CD4-positive, alpha-beta T cell treated with Interleukin-4 for 4 hours (primary cell): ENCODE measurements around the gene NXPH3.
"Not testable (repeated sequence)": the region's sequence is repeated elsewhere in the genome, so short reads cannot be mapped to it uniquely, and the experiment has no call there.

Source experiments
- DNase-seq: peaks from one replicate; pipeline ENCODE4 v3.0.0-alpha.2; 2020

NXPH3 gene

DNA sequence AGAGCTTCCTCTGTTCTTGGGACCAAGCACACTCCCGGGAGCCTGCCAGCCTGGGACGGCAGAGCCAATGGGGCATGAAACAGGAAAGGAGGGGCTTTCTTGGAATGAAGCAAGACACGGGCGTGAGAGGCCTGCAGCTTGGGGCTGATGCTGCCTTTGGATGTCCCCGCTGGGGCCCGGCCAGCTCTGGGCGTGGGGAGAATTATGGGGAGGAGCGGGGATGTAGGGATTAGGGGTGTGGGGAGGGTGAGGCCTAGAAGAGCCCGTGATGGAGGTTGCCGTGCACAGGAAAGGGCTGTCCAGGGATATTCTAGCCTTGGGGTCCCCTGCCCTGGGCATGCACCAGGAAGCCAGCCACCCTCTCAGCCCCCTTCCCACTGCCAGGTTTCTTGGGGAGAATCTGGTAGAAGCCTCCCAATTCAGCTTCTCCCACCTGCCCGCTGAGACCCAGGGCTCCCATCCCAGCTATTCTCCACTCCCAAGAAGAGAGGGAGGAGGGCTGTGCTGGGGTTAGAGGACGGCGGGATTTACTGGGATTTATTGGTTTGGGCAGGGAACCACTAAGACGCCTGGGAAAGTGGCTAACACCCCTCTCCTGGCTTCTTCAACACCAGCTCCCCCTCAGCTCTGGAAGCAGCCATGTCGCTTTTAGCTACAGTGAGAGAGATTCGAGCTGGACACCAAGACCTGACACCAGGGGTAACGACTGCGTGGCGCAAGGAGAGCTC, 20.0 kb upstream of the NXPH3 start:
- DNase-seq = no peak

DNA sequence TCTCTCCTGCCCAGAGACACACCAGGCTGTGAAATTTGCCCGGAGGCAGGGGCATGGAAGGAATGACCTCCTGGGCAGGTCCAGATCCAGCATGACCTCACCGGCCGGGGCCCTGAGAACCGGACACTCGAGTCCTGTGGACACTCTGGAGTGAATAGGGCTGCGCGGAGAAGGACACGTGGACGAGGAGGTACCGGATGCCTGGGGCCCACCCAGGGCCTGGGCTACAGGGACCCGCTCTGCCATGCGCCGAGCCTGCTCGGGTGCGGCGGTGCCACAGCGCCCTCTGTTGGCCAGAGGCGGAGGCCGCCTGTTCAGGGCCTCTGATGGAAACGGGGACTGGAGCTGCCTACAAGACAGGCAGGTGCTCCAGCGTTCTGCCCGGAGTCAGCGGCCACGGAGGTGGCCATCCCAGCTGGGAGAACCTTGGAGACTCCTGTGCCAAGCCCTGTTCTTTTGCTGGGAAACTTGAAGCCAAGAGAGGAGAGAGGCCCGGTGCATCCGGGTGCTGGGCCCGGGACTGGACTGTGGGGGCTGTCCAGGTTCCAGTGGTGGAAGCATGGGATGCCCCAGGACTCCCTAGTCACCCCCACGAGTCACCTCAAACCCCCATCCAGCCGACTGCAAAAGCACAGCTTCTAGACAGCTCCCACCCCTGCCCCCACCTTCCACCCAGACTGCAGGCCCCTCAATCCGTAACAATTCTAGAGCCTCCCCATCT, 19.3 kb upstream of the NXPH3 start:
- DNase-seq = peak; percentile 72

DNA sequence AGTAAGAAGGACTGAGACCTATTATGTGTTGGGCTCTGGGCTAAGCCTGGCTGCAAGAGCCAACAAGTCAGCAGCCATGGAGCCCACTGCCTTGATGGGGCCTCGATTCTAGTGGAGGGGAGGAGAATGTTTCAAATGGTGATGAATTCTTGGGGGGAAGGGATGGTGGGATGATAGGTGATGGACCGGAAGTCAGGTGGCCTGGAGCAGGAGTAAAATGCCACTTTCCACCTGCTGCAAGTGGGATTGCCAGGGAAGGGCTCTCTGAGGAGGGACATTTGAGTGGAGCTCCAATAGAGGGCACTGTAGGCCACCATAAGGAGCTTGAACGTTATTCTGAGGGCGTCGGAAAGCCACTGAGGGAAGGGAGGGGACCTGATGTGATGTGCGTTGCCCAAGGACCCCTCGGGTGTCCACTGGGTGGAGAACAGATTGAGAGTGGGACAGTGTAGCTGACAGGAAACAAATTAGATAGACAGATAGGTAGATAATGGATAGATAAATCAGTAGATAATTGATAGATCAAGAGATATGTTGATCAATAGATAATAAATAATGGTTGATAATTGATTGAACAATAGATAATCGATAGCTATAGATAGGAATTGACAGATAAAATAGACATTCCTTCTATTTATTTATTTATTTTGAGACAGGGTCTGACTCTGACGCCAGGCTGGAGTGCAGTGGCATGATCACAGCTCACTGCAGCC, 18.2 kb upstream of the NXPH3 start:
- DNase-seq = peak; percentile 34

DNA sequence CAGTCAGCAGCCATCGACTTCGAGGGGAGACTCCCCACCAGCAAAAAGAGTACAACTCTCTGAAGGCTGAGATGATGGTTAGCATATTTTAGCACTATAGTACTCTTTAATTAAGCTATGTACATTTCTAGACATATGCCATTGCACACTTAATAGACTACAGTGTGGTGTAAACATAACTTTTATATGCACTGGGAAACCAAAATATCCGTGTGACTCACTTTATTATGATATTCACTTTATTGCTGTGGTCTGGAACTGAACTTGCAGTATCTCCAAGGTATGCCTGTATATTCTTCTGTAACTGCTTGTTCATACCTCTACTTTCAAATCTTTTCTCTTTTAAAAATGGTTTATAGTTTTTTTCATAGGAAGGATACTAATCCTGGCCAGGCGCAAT, 11.0 kb upstream of the NXPH3 start:
- no peak for DNase-seq

DNA sequence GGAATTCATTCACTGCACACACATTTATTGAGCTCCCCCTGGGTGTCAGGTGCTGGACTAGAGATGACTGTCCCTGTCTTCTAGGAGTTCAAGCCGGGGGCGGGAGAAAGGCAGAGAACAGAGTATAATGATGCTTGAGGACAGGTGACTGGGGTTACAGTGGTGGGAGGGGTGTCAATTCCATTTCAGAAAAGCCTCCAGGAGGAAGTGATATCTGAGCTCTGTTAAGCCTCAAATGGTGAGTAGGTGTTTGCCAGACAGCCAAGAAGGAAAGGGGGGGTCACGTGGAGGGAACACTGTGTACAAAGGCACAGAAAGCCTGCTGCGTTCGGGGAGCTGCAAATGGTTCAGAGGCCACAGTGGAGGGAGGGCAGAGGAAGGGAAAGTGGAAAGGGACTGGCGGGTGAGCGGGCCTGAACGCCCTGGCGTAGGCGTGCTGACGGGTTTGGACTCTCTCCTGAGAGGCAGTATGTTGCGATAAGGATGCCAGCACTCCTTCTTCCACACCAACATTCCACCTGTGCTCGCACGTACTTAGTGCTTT, 9.7 kb upstream of the NXPH3 start:
- DNase-seq = no peak

DNA sequence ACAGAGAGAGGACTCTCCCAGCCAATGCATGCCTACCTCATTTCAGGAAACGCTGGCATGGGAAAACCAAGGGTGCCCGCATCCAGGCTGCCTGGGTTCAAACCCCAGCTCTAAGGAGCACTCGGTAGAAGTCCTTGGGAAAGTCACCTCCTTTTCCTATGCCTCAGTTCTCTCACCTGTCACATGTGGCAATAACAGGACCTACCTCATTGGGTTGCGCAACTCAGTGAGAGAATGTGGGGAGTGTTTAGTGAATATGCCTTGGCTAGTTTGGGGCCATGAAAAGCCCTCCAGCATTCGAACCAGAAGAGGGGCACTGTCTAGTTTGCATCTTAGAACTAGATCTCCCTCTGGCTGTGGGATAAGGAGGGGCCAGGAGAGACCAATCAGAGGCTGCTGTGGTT, 9.0 kb upstream of the NXPH3 start:
- DNase-seq = no peak

DNA sequence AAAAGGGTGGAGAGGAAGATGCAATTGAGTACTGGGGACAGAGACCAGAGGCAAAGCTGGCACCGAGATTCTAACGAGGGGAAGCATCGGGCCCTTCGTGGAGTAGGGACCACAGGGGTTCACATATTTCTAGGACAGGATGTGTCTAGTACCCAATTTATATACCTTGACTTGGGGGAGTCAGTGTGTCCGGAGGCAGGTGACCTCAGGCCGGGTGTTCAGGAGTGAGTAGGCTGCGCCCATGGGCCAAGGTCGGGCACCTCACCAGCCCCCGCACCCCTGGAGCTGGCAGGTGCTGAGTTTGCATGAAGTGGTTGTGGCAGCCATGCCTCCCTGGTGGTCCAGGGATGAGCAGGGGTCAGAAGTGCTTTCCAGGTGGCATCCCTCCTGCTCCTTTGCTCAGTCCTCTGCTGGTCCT, 8.6 kb upstream of the NXPH3 start:
- DNase-seq = no peak

DNA sequence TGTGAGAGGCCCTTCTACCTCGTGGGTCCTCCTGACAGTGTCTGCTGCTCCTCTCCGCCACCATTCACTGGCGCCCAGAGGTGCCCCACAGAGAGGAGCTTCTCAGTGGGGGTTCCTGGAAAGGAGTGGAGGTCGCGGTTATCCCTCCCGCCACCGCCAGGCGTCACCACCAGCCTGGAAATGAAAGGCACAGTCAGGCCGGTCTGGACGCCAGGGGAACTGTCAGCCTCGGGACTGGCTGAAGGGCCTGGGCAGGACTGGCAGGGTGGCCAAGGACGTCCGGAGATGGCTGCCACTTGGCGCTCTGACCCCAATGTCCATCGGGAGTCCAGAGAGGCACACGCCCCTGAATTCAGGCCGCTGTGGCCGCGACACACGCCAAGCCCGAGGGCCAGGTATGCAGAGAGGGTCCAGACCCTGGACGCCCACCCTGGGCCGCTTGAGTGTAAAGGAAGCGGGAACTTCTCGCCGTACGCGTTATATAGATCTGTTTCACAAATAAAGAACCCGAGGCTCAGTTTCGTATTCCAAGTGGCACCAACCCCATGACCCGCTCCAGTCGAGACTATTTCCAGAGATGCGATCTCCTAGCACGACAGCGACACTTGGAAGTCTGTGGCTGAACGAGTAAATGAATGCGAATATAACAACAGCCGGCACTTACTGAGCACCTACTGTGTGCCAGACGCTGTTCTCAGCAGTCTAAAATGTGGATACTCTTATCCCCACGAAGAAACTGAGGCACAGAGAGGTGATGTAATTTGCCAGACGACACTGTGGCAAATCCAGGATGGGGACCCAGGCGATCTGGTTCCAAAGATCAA, 7.6 kb upstream of the NXPH3 start:
- peak; percentile 76 for DNase-seq

DNA sequence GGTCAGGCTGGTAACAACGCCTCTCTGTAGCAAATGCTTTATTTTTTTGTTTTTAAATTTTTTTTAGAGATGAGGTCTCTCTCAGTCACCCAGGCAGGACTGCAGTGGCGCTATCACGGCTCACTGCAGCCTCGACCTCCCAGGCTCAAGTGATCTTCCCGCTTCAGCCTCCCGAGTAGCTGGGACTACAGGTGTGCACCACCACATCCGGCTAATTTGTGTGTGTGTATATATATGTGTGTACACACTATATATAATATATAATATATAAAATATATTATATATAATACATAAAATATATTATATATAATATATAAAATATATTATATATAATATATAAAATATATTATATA, 7.0 kb upstream of the NXPH3 start:
- not testable (repeated sequence) for DNase-seq

DNA sequence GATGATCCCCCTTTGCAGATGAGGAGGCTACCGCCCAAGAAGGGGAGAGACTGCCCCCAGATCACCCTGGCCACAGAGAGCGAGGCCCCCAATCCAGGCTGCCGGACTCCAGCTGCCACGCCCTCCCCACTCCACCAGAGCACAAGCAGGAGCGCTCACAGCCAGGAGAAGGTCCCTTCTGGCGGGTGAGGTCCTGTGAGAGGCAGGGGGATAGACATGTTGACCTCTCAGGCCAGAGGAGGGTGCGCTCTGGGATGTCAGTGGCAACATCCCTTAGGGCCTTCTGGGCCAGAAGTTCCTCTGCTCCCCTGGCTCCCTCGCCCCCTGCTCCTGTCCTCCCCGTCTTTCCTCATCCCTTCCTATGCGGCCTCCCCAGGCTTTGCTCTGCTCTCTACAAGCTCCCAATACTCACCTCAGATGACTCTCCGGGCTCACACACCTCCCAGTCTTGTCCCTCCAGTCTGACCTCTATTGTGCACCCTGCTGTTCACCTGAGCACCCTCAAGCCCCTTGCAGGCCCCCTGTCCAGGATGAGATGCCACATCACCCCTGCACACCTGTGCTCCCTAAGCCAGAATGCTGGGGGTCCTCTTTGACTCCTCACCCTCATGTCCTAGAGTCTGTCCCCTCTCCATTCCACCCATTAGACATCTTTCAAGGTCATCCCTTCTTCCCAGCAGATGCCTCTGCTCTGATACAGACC, 5.0 kb upstream of the NXPH3 start:
- no peak for DNase-seq

DNA sequence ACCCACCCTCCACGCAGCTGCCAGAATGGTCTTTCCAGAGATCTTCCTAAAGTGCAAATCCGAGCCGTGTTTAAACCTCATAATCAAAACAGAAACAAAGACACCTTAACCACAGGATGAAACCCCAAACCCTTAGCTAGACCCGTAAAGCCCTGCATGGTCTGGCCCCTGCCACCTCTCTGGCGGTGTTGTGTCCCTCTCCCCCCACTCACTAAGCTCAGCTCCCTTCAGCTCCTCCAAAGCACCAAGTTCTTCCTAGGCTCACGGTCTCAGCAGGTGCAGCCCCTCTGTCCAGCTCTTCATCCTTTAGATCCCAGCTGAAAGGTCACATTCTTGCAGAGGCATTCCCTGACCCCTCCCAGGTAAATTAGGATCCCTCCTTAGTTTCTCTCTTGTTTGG, 4.4 kb upstream of the NXPH3 start:
- DNase-seq = no peak

DNA sequence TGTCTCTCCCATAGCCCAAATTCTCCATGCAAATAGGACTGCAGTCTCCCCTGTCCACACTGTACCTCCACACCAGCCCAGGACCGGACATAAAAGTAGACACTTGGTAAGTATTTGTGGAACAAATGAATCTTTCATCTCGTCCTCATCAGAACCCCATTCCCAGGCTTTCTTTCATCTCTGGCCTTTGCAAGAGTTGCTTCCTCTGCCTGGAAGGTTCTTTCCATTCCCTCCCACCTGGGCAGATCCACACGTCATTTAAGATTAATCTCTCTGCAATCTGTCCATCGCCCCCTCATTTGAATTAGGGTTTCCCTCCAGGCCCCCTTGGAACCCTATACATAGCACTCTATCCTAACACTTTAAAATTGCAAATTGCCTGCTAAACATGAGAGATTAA, 3.9 kb upstream of the NXPH3 start:
- no peak for DNase-seq

DNA sequence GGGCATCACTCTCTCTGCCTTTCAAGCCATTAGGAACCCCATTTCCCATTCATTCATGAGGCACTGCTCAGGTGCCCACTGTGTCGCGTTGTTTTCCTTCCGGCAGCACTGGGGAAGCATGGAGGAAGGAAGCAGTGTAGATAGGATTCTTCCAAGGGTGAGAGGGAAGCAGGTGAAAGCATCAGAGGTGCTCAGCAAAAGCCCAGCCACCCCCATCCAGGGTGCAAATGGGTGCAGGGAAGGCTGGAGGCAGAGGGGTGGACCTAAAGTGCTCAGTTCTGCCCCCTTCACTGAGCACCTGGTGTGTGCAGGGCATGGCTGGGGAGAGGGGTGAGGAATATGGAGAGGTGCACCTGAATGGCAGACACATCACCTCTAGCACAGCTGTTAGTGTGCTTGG, 3.4 kb upstream of the NXPH3 start:
- no peak for DNase-seq

DNA sequence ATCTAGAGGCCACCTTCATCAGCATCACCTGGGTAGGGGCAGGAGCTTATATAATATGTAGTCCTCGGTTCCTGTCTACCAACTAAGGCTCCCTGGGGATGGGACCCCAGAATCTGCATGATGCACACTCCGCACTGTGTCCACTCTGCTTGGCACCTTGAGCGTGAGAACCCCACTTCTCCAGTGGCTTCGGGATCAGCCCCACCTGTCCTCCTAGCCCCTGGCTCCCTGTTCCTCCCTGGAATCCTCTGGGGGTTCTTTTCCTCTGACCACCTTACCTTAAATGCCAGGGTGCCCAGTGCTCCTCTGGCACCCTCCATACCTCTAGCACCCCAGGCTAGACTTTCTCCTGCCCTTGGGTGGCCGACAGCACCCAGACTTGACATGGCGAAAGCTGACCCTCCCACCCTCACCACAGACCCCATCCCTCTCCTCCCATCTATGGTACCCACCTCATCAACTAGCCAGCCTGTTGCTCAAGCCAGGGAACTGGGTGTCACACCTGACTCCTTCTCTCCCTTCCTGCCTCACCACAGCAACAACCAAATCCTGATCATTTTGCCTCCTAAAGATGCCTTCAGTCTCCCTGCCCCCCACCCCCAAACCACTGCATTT, 2.8 kb upstream of the NXPH3 start:
- DNase-seq = no peak

DNA sequence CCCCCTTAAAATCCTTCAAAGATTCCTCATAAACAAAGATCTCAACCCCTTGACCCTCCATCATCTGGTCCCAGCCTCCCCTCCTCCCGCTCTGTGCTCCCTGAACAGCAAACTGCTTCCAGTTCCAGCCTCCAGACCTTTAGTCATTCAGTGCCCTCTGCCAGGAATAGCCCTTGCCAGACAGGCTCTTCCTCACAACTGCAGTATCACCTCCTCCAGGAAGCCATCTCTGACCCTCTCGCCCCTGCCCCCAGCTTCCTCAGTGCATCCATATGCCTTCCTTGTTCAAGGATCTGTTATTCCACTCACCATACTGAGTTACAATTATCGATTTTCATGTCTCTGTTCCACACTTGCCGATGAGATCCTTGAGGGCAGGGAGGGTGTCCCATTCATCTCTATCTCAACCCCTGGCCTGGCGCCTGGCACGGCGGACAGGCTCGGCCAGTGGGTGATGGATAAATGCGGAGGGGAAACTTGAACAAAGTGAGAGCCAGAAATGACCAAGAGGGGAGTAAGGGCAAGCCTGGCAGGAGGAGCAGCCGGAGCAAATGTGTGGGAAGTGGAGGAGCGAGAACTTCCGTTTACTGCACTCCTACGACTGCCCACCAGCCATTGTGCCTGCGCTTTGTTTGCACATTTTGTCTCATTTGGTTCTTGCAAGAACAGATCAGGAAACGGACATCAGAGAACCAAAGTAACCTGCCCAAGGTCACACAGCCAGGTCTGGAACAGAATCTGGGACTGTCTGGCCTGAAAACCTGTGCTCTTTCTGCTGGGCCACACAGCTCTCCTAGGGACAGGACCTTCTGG, 2.0 kb upstream of the NXPH3 start:
- no peak for DNase-seq

DNA sequence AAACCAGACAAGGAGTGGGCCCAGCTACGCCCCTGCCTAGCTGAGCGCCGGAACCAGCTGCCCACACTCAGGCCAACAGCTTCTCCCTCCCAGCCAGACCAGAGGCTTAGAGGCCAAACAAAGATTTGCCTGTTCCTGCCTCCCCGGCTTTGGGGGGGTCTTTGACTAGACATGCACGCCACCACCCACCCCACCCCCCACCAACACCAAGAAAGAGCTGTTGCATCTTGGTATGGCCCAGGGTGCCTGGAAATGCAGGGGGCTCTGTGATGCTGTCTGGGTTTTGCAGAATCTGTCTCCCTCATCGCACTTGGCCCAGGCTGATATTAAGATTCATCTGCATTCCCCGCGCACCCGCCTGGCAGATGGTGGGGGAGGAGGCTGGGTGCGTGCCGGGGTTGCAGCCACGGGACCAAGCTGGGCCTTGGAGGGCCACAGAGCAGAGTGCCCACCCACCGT, 1.3 kb upstream of the NXPH3 start:
- no peak for DNase-seq

DNA sequence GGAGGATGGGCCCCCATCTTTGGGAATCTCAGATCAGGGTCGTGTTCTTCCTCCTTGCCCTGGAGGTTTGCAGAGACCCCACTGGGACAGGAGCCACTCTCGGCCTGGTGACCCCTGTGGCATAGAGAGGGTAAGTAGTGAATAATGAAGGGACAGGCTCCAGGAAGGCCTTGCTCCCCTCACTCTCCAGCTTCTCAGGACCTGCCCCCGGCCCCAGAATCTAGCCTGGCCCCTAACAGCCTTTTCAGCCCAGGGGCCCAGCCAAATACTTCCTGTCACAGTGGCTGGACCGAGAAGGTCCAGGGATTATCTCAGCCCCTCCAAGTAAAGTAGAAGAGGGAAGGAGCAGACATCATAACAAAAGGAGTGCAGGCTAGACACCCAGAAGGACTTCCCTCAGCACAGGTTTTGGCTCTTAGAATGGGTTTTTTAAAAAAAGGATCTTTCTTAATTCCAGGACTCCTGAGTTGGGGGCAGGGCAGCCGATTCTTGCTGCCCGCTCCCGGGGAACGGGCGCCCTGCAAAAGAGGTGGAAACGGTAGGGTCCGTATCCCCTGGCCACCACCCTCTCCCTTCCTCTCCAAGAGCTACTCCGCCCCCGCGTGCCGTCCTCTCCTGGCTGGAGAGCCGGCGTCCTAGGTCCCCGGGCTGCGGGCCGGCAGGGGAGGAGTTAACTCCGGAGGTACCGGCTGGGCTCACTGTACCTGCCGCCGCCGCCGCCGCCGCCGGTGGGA, 559 bp upstream of the NXPH3 start:
- no peak for DNase-seq

DNA sequence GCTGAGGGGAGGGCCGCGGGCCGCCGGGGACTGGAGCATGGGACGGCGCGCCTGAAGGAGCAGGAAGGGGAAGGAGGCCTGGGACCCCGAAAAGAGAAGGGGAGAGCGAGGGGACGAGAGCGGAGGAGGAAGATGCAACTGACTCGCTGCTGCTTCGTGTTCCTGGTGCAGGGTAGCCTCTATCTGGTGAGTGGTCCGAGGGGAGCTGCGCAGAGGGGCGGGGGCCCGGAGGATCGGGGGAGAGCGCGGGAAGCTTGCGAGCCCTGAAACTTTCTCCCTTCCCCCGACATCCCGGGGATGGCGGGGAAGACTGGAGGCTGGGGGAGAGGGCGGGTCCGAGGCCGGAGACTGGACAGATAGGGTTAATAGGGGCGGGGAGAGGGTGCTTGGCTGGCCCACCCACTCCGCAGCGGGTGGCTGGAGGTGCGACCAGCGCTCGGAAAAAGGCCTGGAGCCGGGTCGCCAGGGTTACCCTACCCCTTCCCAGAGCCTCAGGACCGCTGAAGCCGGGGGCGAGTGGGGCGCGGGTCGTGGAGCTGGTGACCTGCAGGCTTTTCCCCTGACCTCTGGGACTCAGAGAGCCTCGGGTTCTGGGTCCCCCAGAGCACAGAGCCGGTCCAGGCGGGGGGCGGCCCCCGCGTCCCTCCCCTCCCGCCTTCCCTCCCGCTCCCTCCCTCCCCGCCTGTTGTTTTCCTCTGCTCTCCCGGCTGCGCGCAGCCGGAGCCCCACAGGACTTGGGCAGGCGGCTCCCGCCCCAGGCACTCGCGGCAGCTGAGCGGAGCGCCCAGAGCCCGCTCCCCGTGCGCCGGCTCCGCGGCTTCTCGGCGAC, 631 bp downstream of the NXPH3 start:
- DNase-seq = no peak
